Placental epithelial cell (primary cell): ENCODE results near the gene ZNF830. TPM values are rescaled to one million over a fixed set of nuclear protein-coding genes. Genes with fewer than 3 reads are reported as not detected.

Source experiments
- total RNA-seq: library from RNA; depleted of rRNA; stranded (reverse); fragments of >200 nt; gene quantifications from 2 replicates; pipeline ENCODE4 v1.2.3, GENCODE V29; 2012

ZNF830 gene, protein sequence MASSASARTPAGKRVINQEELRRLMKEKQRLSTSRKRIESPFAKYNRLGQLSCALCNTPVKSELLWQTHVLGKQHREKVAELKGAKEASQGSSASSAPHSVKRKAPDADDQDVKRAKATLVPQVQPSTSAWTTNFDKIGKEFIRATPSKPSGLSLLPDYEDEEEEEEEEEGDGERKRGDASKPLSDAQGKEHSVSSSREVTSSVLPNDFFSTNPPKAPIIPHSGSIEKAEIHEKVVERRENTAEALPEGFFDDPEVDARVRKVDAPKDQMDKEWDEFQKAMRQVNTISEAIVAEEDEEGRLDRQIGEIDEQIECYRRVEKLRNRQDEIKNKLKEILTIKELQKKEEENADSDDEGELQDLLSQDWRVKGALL
- total RNA-seq, result 7.0 and 18.1 TPM in 2 replicates

GRCh38 chr17:34961093-34961911 is at the start of gene ZNF830, which contains the start of gene CCT6B:
TSS of gene ZNF830 (plus strand) at chr17:34961540. CDS start at chr17:34961567, 27 bp downstream.
TSS of gene CCT6B (minus strand) at chr17:34961460. CDS start at chr17:34961393, 67 bp downstream.

DNA sequence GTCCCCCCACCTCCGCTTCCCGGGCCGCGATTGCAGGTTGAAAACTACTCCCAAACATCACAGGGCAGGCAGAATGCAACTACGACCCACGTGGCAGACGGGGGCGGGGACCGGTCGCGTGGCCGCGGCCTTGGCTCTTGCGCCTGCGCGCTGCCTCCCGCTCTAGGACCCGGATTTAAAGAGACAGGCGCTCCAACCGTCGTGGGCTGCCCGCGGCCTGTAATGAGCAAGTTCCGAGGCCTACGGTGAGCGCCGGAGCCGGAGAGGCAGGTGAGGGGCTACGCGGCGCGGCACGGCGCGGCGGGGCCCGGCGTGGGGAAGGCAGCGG is 19.0 kb downstream of the ZNF830 start, which contains the start of gene LIG3:
Gene LIG3, plus strand, starts transcription at position 160 of the 328 bp plus-strand sequence. CDS start 2,494 bp downstream, outside the sequence.

Other genes with a start within 250 kb of the ZNF830 start
- 1.5 and 3.1 TPM in 2 replicates for gene CCT6B, start 80 bp upstream of the ZNF830 start, total RNA-seq
- gene LIG3, start 19.0 kb downstream of the ZNF830 start, total RNA-seq, result 34.1 and 52.2 TPM in 2 replicates
- 10.6 and 12.2 TPM in 2 replicates for gene RFFL, start 102.2 kb downstream of the ZNF830 start, total RNA-seq
- gene RAD51D, start 158.3 kb downstream of the ZNF830 start, total RNA-seq, result 6.7 and 12.8 TPM in 2 replicates
- not detected in 2 replicates for gene FNDC8, start 160.1 kb downstream of the ZNF830 start, total RNA-seq
- 9.8 and 14.6 TPM in 2 replicates for gene NLE1, start 180.8 kb downstream of the ZNF830 start, total RNA-seq
- not detected in 2 replicates for gene UNC45B, start 186.3 kb downstream of the ZNF830 start, total RNA-seq
- gene SLC35G3, start 232.9 kb downstream of the ZNF830 start, total RNA-seq, result not detected in 2 replicates